PC-9 (cell line): ENCODE results near the gene LAMA2. TPM values are rescaled to one million over a fixed set of nuclear protein-coding genes. Genes with fewer than 3 reads are reported as not detected.

ENCODE experiments used
- BruUV-seq: library from RNA; stranded (reverse); fragments of 400-500 nt; replicated peaks from 2 replicates; lab custom pipeline; 2021; lab: Mats Ljungman, UMichigan
- CTCF ChIA-PET: fragments of 300-600 bp; sonication (Branson Sonifier 250); formaldehyde crosslinking; loops from one replicate; lab custom pipeline; 2022; ENCODE audit warnings: antibody characterized with exemption; lab: Charles Lee
- POLR2A ChIA-PET: fragments of 300-600 bp; sonication (Branson Sonifier 250); formaldehyde crosslinking; loops from one replicate; lab custom pipeline; 2022; ENCODE audit warnings: antibody characterized with exemption; ENCODE audit not compliant: unreplicated experiment; lab: Charles Lee
- DNase-seq, 2 experiments: peaks; one replicate each; pipeline versions ENCODE4 v3.0.0 to v3.0.0-alpha.2; 2015 to 2022; ENCODE audit warnings: mixed read lengths in 1 of 2
- H2AFZ ChIP-seq: fragments of 200-600 bp; sonication (generic); 2 replicates; pipeline ENCODE4 v1.8.1; 2017; ENCODE audit warnings: antibody characterized with exemption
- H3F3A ChIP-seq: fragments of 200-600 bp; sonication (generic); 2 replicates; pipeline ENCODE4 v1.8.1; 2017; ENCODE audit warnings: antibody characterized with exemption, mild to moderate bottlenecking, low read depth; ENCODE audit not compliant: insufficient read depth
- H3K27ac ChIP-seq: fragments of 200-600 bp; sonication (generic); 2 replicates; pipeline ENCODE4 v1.6.1; 2016; ENCODE audit warnings: mixed run types
- H3K27me3 ChIP-seq: fragments of 200-600 bp; sonication (generic); 2 replicates; pipeline ENCODE4 v1.6.1; 2016; ENCODE audit warnings: low read depth, mixed run types; ENCODE audit not compliant: insufficient read depth
- H3K36me3 ChIP-seq: fragments of 200-600 bp; sonication (generic); 2 replicates; pipeline ENCODE4 v1.6.1; 2016; ENCODE audit warnings: low read depth, mixed run types
- H3K4me1 ChIP-seq: fragments of 200-600 bp; sonication (generic); replicated peaks from 2 replicates; pipeline ENCODE4 v1.6.1; 2016; ENCODE audit warnings: mixed run types; ENCODE audit not compliant: insufficient read depth
- H3K4me2 ChIP-seq: fragments of 200-600 bp; sonication (generic); 2 replicates; pipeline ENCODE4 v1.6.1; 2017; ENCODE audit warnings: mixed run types
- H3K4me3 ChIP-seq: fragments of 200-600 bp; sonication (generic); 2 replicates; pipeline ENCODE4 v1.6.1; 2016; ENCODE audit warnings: mixed run types
- H3K79me2 ChIP-seq: fragments of 200-600 bp; sonication (generic); 2 replicates; pipeline ENCODE4 v1.6.1; 2017; ENCODE audit warnings: low read depth, mixed run types
- H3K9me2 ChIP-seq: fragments of 200-600 bp; sonication (generic); 2 replicates; pipeline ENCODE4 v1.8.1; 2017; ENCODE audit warnings: mild to moderate bottlenecking; ENCODE audit not compliant: insufficient read depth
- H3K9me3 ChIP-seq: fragments of 200-600 bp; sonication (generic); 2 replicates; pipeline ENCODE4 v1.8.1; 2016; ENCODE audit warnings: low read depth; ENCODE audit not compliant: insufficient read depth
- H4K20me1 ChIP-seq: fragments of 200-600 bp; sonication (generic); 2 replicates; pipeline ENCODE4 v1.8.1; 2017; ENCODE audit not compliant: insufficient read depth
- CTCF ChIP-seq: fragments of 200-600 bp; sonication (generic); conservative IDR thresholded peaks from 2 replicates; pipeline ENCODE4 v1.6.1; 2017; ENCODE audit warnings: mixed run types, antibody characterized with exemption, mild to moderate bottlenecking, moderate library complexity
- EZH2 ChIP-seq: fragments of 200-600 bp; sonication (generic); IDR thresholded peaks from 2 replicates; pipeline ENCODE4 v1.8.0; 2017; ENCODE audit warnings: antibody characterized with exemption, low read depth
- intact Hi-C: fragments of 100-400 bp; cut with micrococcal nuclease; formaldehyde crosslinking; loops from one replicate; pipeline ENCODE4 v1.10.0; 2022; ENCODE audit not compliant: unreplicated experiment
- total RNA-seq: library from RNA; stranded (reverse); gene quantifications from 2 replicates; pipeline ENCODE4 v1.2.3, GENCODE V29; 2021

The LAMA2 gene
- total RNA-seq, 1 experiment from 2014 or later: 2.8 TPM

- Histone ChIP-seq H3K9me3 (no peaks in the 10 kb centered on the region), H3K79me2 (no peaks in the 10 kb centered on the region), H4K20me1 (no peaks in the 10 kb centered on the region), H3K9me2 (no peaks in the 10 kb centered on the region; the same call in 1 of the 2 replicates), H3K27ac (no peak overlapping the region), H3K27me3 (no peaks in the 10 kb centered on the region), H3K4me1 (0 out of 2 replicates have a peak, but pooled peaks cover 4% of the 10 kb centered on the region), H3K36me3 (no peaks in the 10 kb centered on the region), H2AFZ (0 out of 2 replicates have a peak overlapping the region, but pooled peaks have one; percentile 3), H3F3A (no peaks in the 10 kb centered on the region), H3K4me3 (no peak overlapping the region), H3K4me2 (no peak overlapping the region)
- BruUV-seq: no TSS peak
- POLR2A ChIA-PET: no interaction called here
- intact Hi-C loops: no loop called here
- DNase-seq: no peak
- CTCF ChIA-PET: no interaction called here
- TF ChIP-seq CTCF (no peak), EZH2 (no peak)
These were observed 381.6 kb downstream of the LAMA2 start for GRCh38 chr6:129264480-129265045.

GRCh38 chr6:129267028-129267427, 384.1 kb downstream of the LAMA2 start:
- H2AFZ ChIP-seq: no peak overlapping the region
- no peaks in the 10 kb centered on the region for H4K20me1 ChIP-seq
- no peak overlapping the region for H3K4me3 ChIP-seq
- TF ChIP-seq CTCF: no peak
- TF ChIP-seq EZH2: no peak
- ChIA-PET CTCF (no interaction called here), POLR2A (no interaction called here)
- no peaks in the 10 kb centered on the region for H3K79me2 ChIP-seq
- H3K36me3 ChIP-seq: no peaks in the 10 kb centered on the region
- no peak overlapping the region for H3K4me2 ChIP-seq
- no peaks in the 10 kb centered on the region for H3K9me3 ChIP-seq
- H3K27me3 ChIP-seq: no peaks in the 10 kb centered on the region
- no TSS peak for BruUV-seq
- no peaks in the 10 kb centered on the region; the same call in 1 of the 2 replicates for H3K9me2 ChIP-seq
- H3K27ac ChIP-seq: no peak overlapping the region
- DNase-seq: no peak
- H3K4me1 ChIP-seq: peaks cover 7% of the 10 kb centered on the region; the same call in 1 of the 2 replicates
- intact Hi-C loops: no loop called here
- H3F3A ChIP-seq: no peaks in the 10 kb centered on the region

GRCh38 chr6:129269076-129269475, 386.1 kb downstream of the LAMA2 start:
- Histone ChIP-seq H3K4me2 (no peak overlapping the region), H3K36me3 (no peaks in the 10 kb centered on the region), H3K4me1 (peaks cover 7% of the 10 kb centered on the region; the same call in 1 of the 2 replicates), H3K79me2 (no peaks in the 10 kb centered on the region), H3K9me3 (no peaks in the 10 kb centered on the region), H3K27ac (no peak overlapping the region), H2AFZ (no peak overlapping the region), H3K4me3 (no peak overlapping the region), H3K27me3 (no peaks in the 10 kb centered on the region), H4K20me1 (no peaks in the 10 kb centered on the region), H3K9me2 (no peaks in the 10 kb centered on the region), H3F3A (no peaks in the 10 kb centered on the region)
- CTCF ChIA-PET: no interaction called here
- TF ChIP-seq EZH2 (no peak), CTCF (no peak)
- intact Hi-C loops: no loop called here
- BruUV-seq: no TSS peak
- DNase-seq: no peak
- POLR2A ChIA-PET: no interaction called here
